GM12878 (cell line): ENCODE data around the gene PTTG1. TPM values are rescaled to one million over a fixed set of nuclear protein-coding genes. Genes with fewer than 3 reads are reported as not detected.
A peak's percentile ranks its signal among the peaks of the same experiment; 100 is the strongest.

Source experiments
- ATF2 ChIP-seq: IDR thresholded peaks from 2 replicates; pipeline ENCODE4 v1.6.1; 2012; ENCODE audit warnings: low read length, inconsistent platforms
- BCL11A ChIP-seq: IDR thresholded peaks from 2 replicates; pipeline ENCODE4 v1.6.1; 2011; ENCODE audit warnings: low read depth, low read length
- CREB1 ChIP-seq: IDR thresholded peaks from 2 replicates; pipeline ENCODE4 v1.6.1; 2012; ENCODE audit warnings: low read depth, mild to moderate bottlenecking, inconsistent platforms
- CREM ChIP-seq: IDR thresholded peaks from 2 replicates; pipeline ENCODE4 v1.6.1; 2014; ENCODE audit warnings: antibody characterized with exemption, low read depth
- ESRRA ChIP-seq: IDR thresholded peaks from 2 replicates; pipeline ENCODE4 v1.6.1; 2012; ENCODE audit warnings: mild to moderate bottlenecking, low read length, improper control_type of control experiment
- FOXM1 ChIP-seq: IDR thresholded peaks from 2 replicates; pipeline ENCODE4 v1.6.1; 2012; ENCODE audit warnings: low read depth, mild to moderate bottlenecking, inconsistent platforms, low read length, moderate library complexity
- HDAC2 ChIP-seq: fragments of 200-600 bp; sonication (generic); IDR thresholded peaks from 2 replicates; pipeline ENCODE4 v1.6.1; 2017
- IKZF2 ChIP-seq, 2 experiments: fragments of 450-650 bp; IDR thresholded peaks; 2 replicates each; pipeline ENCODE4 v1.6.1; 2017; ENCODE audit warnings: mild to moderate bottlenecking in 2 of 2, moderate library complexity in 2 of 2
- MEF2B ChIP-seq: fragments of 450-650 bp; IDR thresholded peaks from 2 replicates; pipeline ENCODE4 v1.6.1; 2018; ENCODE audit warnings: mild to moderate bottlenecking, moderate library complexity; ENCODE audit not compliant: partially characterized antibody, poor library complexity, severe bottlenecking
- MYC ChIP-seq: IDR thresholded peaks from 2 replicates; pipeline ENCODE4 v1.6.1; 2011; ENCODE audit warnings: mild to moderate bottlenecking, low read length, moderate library complexity, inconsistent platforms; ENCODE audit not compliant: insufficient read depth, insufficient replicate concordance, insufficient read length, severe bottlenecking
- NFIC ChIP-seq: IDR thresholded peaks from 2 replicates; pipeline ENCODE4 v1.6.1; 2012; ENCODE audit warnings: low read depth, mild to moderate bottlenecking, inconsistent platforms, low read length, moderate library complexity
- RAD21 ChIP-seq: IDR thresholded peaks from 2 replicates; pipeline ENCODE4 v1.6.1; 2011; ENCODE audit warnings: mild to moderate bottlenecking, low read depth, low read length, moderate library complexity; ENCODE audit not compliant: insufficient read depth
- RAD51 ChIP-seq: fragments of 450-650 bp; IDR thresholded peaks from 2 replicates; pipeline ENCODE4 v1.6.1; 2016; ENCODE audit warnings: moderate library complexity, mild to moderate bottlenecking, inconsistent platforms
- RELB ChIP-seq: fragments of 450-650 bp; IDR thresholded peaks from 2 replicates; pipeline ENCODE4 v1.6.1; 2017; ENCODE audit warnings: low read depth, mild to moderate bottlenecking, moderate library complexity
- RFX5 ChIP-seq: IDR thresholded peaks from 2 replicates; pipeline ENCODE4 v1.6.1; 2011; ENCODE audit warnings: low read depth, low read length, improper control_type of control experiment
- SREBF1 ChIP-seq: IDR thresholded peaks from 2 replicates; pipeline ENCODE4 v1.6.1; 2012; ENCODE audit warnings: mild to moderate bottlenecking, low read length
- TAF1 ChIP-seq: IDR thresholded peaks from 2 replicates; pipeline ENCODE4 v1.6.1; 2011; ENCODE audit warnings: mild to moderate bottlenecking, low read depth, low read length, borderline replicate concordance
- TCF12 ChIP-seq: IDR thresholded peaks from 2 replicates; pipeline ENCODE4 v1.6.1; 2011; ENCODE audit warnings: low read depth, mild to moderate bottlenecking, low read length
- YBX1 ChIP-seq: fragments of 450-650 bp; IDR thresholded peaks from 2 replicates; pipeline ENCODE4 v1.6.1; 2016; ENCODE audit warnings: antibody characterized with exemption
- ZNF274 ChIP-seq: IDR thresholded peaks from one replicate; pipeline ENCODE4 v1.8.0; 2011; ENCODE audit not compliant: insufficient read length, insufficient read depth
- ZSCAN29 ChIP-seq: fragments of 450-650 bp; IDR thresholded peaks from 2 replicates; pipeline ENCODE4 v1.6.1; 2017; ENCODE audit warnings: mild to moderate bottlenecking, moderate library complexity
- polyA plus RNA-seq, 11 experiments: library from polyadenylated mRNA; depleted of rRNA in 4 of 11; unstranded in 6 of 11; stranded (reverse) in 5 of 11; fragments of >200 nt; fragmentation: Nextera tagmentation in 4 of 11; fragmentation: Illumina TruSeq in 1 of 11; extraction: Ambion mirVana in 4 of 11; extraction: Trizol in 1 of 11; gene quantifications; 1 replicate in 1 of 11; 2 replicates in 10 of 11; pipeline versions ENCODE4 v1.2.1 to v1.2.3, GENCODE V29; 2011 to 2016; ENCODE audit warnings: inconsistent platforms in 2 of 11, missing spikeins in 2 of 11, low read depth in 1 of 11
- total RNA-seq, 4 experiments: library from RNA; depleted of rRNA in 3 of 4; stranded (reverse); fragments of >200 nt in 3 of 4; fragmentation: Illumina TruSeq in 1 of 4; extraction: Trizol in 1 of 4; gene quantifications; 2 replicates each; pipeline versions ENCODE4 v1.2.1 to v1.2.3, GENCODE V29; 2013 to 2021
- TF ChIP-seq, protein P1 (sequence below): fragments of 450-650 bp; IDR thresholded peaks from 2 replicates; pipeline ENCODE4 v1.6.1; 2016; ENCODE audit warnings: mild to moderate bottlenecking
- TF ChIP-seq, protein P2 (sequence below): fragments of 450-650 bp; IDR thresholded peaks from 2 replicates; pipeline ENCODE4 v1.6.1; 2017; ENCODE audit warnings: mild to moderate bottlenecking, moderate library complexity
- TF ChIP-seq, protein P3 (sequence below): IDR thresholded peaks from 2 replicates; pipeline ENCODE4 v1.6.1; 2012; ENCODE audit warnings: low read depth, low read length, improper control_type of control experiment

PTTG1 gene
- total and polyA plus RNA-seq, 10 of the 15 experiments (the other 5 are each of a cell fraction or from before 2014, with no cell fraction given), result 154 to 1,033 (median 377) TPM

- TF ChIP-seq, protein P1, sequence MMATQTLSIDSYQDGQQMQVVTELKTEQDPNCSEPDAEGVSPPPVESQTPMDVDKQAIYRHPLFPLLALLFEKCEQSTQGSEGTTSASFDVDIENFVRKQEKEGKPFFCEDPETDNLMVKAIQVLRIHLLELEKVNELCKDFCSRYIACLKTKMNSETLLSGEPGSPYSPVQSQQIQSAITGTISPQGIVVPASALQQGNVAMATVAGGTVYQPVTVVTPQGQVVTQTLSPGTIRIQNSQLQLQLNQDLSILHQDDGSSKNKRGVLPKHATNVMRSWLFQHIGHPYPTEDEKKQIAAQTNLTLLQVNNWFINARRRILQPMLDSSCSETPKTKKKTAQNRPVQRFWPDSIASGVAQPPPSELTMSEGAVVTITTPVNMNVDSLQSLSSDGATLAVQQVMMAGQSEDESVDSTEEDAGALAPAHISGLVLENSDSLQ, result no peak
- TF ChIP-seq RFX5 (no peak), RAD51 (no peak), TAF1 (no peak), ESRRA (no peak), YBX1 (no peak), ATF2 (peak; percentile 38; the same call in 1 of the 2 replicates), ZSCAN29 (no peak), TCF12 (no peak), HDAC2 (no peak), ZNF274 (no peak), RELB (no peak), IKZF2 (IDR thresholded peaks at IDR 0.05) (peak; percentile 35 to 54; a peak in 2 of 4 replicates), FOXM1 (no peak), SREBF1 (no peak), MEF2B (peak; percentile 31), MYC (no peak), CREB1 (no peak), RAD21 (no peak), CREM (no peak), BCL11A (0 out of 2 replicates have a peak, but pooled peaks have one; percentile 33), NFIC (0 out of 2 replicates have a peak, but pooled peaks have one; percentile 21)
- TF ChIP-seq, protein P2, sequence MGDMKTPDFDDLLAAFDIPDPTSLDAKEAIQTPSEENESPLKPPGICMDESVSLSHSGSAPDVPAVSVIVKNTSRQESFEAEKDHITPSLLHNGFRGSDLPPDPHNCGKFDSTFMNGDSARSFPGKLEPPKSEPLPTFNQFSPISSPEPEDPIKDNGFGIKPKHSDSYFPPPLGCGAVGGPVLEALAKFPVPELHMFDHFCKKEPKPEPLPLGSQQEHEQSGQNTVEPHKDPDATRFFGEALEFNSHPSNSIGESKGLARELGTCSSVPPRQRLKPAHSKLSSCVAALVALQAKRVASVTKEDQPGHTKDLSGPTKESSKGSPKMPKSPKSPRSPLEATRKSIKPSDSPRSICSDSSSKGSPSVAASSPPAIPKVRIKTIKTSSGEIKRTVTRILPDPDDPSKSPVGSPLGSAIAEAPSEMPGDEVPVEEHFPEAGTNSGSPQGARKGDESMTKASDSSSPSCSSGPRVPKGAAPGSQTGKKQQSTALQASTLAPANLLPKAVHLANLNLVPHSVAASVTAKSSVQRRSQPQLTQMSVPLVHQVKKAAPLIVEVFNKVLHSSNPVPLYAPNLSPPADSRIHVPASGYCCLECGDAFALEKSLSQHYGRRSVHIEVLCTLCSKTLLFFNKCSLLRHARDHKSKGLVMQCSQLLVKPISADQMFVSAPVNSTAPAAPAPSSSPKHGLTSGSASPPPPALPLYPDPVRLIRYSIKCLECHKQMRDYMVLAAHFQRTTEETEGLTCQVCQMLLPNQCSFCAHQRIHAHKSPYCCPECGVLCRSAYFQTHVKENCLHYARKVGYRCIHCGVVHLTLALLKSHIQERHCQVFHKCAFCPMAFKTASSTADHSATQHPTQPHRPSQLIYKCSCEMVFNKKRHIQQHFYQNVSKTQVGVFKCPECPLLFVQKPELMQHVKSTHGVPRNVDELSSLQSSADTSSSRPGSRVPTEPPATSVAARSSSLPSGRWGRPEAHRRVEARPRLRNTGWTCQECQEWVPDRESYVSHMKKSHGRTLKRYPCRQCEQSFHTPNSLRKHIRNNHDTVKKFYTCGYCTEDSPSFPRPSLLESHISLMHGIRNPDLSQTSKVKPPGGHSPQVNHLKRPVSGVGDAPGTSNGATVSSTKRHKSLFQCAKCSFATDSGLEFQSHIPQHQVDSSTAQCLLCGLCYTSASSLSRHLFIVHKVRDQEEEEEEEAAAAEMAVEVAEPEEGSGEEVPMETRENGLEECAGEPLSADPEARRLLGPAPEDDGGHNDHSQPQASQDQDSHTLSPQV, result no peak
- TF ChIP-seq, protein P3, sequence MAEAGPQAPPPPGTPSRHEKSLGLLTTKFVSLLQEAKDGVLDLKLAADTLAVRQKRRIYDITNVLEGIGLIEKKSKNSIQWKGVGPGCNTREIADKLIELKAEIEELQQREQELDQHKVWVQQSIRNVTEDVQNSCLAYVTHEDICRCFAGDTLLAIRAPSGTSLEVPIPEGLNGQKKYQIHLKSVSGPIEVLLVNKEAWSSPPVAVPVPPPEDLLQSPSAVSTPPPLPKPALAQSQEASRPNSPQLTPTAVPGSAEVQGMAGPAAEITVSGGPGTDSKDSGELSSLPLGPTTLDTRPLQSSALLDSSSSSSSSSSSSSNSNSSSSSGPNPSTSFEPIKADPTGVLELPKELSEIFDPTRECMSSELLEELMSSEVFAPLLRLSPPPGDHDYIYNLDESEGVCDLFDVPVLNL, result no peak
Observed at GRCh38 chr5:160445132-160445531, 23.5 kb downstream of the PTTG1 start (continued).
